Testis (tissue), 2 donors: ENCODE data around the gene SNX17.

Experiments
- POLR2A ChIP-seq: fragments of 450-650 bp; IDR thresholded peaks from one replicate; pipeline ENCODE4 v1.6.1; 2017; ENCODE audit warnings: antibody characterized with exemption, mild to moderate bottlenecking, moderate library complexity
- TF ChIP-seq, protein P1 (sequence below), 3 experiments: fragments of 450-650 bp in 2 of 3; fragments of 200-600 bp in 1 of 3; sonication (generic) in 1 of 3; IDR thresholded peaks; one replicate each; pipeline ENCODE4 v1.5.1; 2016 to 2019; ENCODE audit warnings: antibody characterized with exemption in 3 of 3, mild to moderate bottlenecking in 2 of 3, moderate library complexity in 1 of 3

DNA sequence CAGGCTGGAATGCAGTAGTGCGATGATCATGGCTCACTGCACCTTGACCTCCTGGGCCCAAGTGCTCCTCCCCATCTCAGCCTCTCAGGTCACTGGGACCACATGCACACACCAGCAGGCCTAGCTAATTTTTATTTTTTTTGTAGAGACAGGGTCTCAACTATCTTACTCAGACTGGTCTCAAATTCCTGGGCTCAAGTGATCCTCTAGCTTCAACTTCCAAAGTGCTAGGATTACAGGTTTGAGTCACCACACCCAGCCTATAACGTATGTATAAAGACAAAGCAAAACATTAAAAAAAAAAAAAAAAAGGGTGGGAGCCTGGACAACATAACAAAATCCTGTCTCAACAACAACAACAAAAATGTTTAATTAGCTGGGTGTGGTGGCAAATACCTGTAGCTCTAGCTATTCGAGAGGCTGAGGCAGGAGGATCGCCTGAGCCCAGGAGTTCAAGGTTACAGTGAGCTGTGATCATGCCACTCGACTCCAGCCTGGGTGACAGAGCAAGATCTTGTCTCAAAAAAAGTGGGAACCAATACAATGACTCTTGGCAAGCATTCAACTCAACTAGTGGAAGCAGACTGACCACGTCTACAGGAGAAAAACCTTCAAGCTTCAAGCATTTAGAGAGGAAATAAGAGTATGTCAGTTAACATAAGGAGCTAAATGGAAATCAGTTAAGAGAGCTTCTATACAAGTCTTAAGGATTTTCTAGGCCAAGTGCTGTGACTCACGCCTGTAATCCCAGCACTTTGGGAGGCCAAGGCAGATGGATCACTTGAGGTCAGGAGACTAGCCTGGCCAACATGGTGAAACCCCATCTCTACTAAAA lies 16.4 kb upstream of the SNX17 start:
- TF ChIP-seq, protein P1, sequence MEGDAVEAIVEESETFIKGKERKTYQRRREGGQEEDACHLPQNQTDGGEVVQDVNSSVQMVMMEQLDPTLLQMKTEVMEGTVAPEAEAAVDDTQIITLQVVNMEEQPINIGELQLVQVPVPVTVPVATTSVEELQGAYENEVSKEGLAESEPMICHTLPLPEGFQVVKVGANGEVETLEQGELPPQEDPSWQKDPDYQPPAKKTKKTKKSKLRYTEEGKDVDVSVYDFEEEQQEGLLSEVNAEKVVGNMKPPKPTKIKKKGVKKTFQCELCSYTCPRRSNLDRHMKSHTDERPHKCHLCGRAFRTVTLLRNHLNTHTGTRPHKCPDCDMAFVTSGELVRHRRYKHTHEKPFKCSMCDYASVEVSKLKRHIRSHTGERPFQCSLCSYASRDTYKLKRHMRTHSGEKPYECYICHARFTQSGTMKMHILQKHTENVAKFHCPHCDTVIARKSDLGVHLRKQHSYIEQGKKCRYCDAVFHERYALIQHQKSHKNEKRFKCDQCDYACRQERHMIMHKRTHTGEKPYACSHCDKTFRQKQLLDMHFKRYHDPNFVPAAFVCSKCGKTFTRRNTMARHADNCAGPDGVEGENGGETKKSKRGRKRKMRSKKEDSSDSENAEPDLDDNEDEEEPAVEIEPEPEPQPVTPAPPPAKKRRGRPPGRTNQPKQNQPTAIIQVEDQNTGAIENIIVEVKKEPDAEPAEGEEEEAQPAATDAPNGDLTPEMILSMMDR (IDR thresholded peaks at IDR 0.05), result no peak
- TF ChIP-seq POLR2A, result no peak
